Inferior parietal cortex (tissue), 1 donor: ENCODE measurements around the gene UMPS.

Experiments used
- DNase-seq: peaks from one replicate; pipeline ENCODE4 v3.0.0-alpha.2; 2016; ENCODE audit errors: extremely low spot score

Gene UMPS

DNA sequence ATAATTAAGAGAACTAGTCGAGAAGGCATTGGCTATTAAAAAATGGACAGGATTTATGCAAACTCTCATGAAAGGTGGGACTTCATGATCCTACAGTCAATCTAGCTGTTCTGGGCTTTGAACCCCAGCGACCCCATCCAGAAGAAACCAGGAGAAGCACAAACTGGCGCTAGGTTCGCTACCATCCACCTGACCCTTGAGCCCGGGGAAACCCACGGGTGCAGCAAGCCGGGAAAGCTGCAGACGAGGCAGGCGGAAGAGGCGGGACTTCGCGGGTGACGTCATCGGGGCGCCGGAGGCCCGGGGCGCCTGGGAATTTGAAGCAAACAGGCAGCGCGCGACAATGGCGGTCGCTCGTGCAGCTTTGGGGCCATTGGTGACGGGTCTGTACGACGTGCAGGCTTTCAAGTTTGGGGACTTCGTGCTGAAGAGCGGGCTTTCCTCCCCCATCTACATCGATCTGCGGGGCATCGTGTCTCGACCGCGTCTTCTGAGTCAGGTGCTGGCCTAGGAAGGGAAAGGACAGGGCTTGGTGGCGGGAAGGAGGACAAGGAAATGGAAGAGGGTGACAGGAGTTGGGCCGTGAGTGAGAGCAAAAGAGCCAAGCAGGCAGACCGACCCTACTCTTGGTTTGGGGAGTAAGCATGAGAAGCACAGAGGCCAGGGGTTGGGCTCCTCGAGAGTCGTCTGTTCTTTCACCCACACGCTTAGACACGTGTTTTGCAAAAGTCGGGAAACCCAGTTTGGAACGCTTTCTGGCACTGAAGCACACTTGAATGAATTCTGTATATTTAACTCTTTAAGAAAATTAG is at the start of gene UMPS:
UMPS (plus strand) TSS at position 324 of the 812 bp plus-strand sequence; CDS start at position 344, 20 bp downstream.
- peak; percentile 83 for DNase-seq

- no peak for DNase-seq
Measured at GRCh38 chr3:124680521-124680920, 49.7 kb upstream of the UMPS start.

DNA sequence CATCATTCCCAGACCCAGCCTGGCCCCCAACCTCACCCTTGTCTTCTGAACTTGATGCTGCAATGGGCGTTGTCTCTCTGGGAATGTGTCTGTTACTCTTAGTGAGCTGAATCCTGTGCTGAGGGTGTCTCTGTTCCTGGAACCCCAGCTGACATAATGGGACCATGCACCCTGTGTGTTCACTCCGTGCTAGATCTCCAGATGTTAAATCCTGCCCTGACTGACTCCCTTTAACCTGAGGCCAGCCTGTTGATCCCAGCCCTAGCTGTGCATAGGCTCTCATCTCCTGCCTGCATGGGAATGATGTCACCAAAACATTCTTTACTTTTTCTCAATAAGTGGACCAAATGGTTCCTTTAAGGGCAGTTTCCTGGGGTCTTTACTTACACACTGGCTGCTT is 48.0 kb upstream of the UMPS start:
- DNase-seq: no peak

DNA sequence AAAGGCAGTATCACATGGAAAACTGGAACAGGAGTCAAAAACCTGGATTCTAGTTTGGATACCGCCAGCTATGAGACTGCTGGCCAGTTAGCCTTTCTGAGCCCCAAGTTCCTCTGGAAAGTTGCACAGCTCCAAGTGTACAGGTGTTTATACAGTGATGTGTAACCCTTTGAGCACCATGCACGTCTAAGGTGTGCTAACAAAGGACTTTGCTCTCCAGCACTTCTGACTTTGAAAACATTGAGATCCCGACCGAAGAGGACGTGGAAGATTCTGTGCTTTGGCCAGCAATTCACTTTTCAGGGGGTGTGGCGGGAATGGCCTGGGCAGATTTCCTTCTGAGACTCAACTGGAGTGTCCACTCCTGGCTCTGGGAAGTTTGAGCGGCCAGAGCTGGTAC is 45.8 kb upstream of the UMPS start:
- no peak for DNase-seq

GRCh38 chr3:124685067-124685466 is 45.2 kb upstream of the UMPS start:
- DNase-seq: no peak

GRCh38 chr3:124685481-124685880 is 44.8 kb upstream of the UMPS start:
- no peak for DNase-seq

GRCh38 chr3:124686028-124686670 is 44.1 kb upstream of the UMPS start:
- no peak for DNase-seq

GRCh38 chr3:124688581-124689454 is 41.4 kb upstream of the UMPS start:
- peak; percentile 80 for DNase-seq

DNA sequence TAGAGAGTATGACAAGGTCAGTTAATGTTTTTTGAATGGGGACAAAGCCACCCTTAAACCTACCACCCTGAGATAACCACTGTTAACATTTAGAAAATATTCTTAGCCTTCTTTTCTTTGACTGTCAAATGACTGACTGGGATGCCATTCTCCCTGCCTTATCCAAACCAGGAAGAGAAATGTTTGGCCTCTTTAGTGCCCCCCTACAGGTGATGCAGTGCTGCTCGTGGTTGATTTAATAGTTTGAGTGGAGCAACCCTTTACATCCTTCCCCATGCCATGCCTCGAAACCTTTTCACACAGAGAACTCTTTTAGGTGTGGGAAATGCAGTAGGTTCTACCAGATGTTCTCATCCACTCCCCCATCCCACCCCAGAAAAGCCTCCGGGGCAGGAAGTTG is 38.7 kb upstream of the UMPS start:
- no peak for DNase-seq

- no peak for DNase-seq
Measured at GRCh38 chr3:124694486-124694885, 35.8 kb upstream of the UMPS start.

DNA sequence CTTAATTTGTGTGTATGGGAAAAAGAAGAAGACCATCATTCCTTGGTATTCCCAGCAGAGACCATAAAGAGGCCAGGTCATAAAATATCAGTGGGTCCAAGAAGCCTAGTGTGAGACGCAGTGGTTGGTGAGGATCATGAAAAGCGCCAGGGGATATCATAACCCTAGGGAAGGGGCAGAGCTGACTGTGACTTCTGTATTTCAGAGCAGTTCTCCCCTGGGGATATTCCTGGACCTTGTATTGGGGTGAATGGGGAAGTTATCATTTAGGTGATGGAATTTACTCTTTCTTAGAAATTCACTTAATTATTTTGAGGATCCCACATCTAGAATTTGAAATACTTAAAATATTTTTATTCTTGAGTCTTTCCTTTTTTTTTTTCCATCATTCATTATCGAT is 34.9 kb upstream of the UMPS start:
- no peak for DNase-seq

GRCh38 chr3:124696006-124696405 is 34.2 kb upstream of the UMPS start:
- DNase-seq: no peak

DNA sequence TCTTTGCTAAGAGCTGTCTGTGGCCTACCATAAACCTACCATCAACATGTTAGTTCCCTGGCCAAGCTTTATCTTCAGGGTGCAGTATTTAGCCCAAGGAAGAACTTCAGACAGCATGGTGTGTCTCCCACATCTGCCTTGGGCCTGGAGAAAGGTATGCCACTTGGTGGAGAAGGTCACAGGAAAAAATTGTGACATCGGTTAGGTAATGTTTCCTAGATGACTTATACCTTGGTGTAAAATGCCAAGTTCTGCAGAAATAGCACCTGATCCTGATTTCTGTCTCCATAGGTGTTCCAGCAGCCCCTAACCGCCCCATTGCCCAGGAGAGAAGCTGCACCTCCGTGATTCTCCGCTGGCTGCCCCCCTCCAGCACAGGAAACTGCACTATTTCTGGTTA is 33.0 kb upstream of the UMPS start:
- DNase-seq: no peak

DNA sequence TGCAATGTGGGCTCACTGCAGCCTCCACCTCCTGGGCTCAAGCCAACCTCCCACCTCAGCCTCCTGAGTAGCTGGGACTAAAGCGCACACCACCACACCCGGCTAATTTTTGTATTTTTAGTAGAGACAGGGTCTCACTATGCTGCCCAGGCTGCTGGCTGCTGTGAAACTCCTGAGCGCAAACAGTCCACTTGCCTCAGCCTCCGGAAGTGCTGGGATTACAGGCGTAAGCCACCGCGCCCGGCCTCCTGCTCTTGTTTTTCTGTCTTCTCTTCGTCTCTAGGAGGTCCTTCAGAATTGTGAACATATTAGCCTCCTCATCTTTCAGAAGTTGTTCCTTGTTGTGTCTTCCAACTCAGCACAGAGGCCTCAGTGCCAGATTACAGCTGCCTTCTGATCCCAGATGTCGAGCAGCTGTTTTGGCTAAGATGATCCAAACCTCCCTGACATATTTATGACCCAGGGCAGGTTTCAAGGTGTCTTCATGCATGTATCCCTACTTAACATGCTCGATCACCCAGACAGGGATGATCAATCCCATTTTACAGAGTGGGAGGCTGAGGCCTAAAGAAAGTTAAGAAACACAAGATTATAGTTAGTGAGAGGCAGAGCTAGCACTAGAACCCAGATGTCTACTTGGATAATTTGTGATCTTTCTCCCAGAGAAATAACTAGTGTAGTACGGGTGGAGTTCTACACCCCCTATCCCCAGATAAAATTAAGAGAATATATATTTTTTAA is 32.1 kb upstream of the UMPS start:
- DNase-seq: no peak

GRCh38 chr3:124699051-124699450 is 31.2 kb upstream of the UMPS start:
- no peak for DNase-seq

GRCh38 chr3:124699686-124700396 is 30.4 kb upstream of the UMPS start:
- no peak for DNase-seq

- no peak for DNase-seq
Measured at GRCh38 chr3:124700880-124701684, 29.2 kb upstream of the UMPS start.

DNA sequence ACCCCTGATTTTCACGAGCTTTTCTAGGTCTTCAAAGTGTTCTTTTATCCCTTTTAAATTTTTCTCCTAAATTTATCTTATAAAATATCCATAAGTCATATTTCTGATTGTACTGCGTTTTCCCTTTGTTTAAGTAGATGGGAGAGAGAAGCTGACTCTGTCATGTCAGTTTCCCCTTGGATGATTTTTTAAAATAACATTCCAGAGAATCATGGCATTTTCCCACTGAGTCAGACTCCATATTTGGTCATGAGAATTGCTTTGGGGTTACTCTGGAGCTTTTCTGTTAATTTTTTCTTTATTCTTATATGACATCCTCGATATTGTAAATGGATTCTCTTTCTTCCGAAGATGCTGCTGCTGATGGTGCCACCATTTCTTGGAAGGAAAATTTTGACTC is 28.6 kb upstream of the UMPS start:
- DNase-seq: no peak

DNA sequence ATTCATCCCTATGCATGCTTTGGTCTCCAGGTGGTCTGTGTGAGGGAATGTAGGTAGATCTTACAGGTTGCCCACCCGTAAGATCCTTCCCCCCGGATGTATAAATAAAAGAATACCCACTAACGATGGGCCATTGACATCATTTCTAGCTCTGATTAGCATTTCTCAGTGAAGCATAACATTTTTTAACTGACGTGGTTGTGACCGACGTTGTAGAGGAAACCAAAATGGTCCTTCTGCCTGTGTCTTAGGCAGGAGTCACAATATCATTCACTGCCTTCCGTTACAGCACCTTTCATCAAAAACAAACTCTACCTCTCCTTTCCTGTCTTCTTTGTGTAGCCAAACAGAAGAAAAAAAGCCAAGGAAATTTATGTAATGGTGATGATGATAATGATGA is 27.3 kb upstream of the UMPS start:
- no peak for DNase-seq

GRCh38 chr3:124705552-124705951 is 24.7 kb upstream of the UMPS start:
- no peak for DNase-seq
